ENCODE data around the gene TAF6L. TPM values are rescaled to one million over a fixed set of nuclear protein-coding genes. Genes with fewer than 3 reads are reported as not detected.

The TAF6L gene
- total and polyA plus RNA-seq, 9 of the 15 experiments (the other 6 are each of a cell fraction or from before 2014, with no cell fraction given): 0.04 to 45.5 (median 20.8) TPM

DNA sequence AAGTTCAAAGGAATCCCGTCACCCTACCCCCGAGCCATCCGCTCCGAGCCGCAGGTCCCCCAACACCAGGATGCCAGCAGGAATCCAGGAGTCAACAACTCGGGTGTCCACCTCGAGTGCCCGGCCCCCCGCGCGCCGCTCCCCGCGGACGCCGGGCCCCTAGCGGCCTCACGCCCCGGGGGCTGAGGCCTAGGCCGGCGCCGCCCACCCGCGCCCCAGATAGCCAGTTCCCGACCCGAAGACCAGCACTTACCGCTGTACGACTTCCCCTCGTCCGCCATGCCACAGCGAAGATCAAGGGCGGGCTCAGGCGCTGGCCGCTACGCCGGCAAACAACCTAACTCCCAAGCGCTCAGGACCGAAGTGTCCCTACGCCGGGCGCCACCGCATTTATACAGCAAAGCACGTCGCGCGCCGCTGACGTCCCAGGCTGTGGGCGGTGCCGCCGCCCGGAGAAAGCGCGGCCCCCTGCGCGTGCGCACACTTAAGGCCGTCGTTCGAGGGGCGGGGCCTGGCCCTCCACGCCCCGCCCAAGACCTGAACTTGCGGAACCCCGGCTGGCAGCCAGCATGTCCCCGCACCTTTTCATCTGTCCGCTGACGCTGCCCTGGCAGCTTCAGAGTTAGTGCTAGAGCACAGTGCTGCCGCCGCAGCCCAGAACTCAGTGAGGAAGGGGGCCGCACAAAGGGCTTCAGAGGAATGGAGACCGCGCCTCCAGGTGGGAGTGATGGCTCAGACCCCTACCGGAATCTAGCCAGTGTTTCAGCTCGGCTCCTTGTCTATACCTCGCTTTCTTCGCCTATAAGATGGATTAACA is 34.1 kb downstream of the TAF6L start, which contains the start of gene NXF1 (continued):
- TF ChIP-seq, protein P1, sequence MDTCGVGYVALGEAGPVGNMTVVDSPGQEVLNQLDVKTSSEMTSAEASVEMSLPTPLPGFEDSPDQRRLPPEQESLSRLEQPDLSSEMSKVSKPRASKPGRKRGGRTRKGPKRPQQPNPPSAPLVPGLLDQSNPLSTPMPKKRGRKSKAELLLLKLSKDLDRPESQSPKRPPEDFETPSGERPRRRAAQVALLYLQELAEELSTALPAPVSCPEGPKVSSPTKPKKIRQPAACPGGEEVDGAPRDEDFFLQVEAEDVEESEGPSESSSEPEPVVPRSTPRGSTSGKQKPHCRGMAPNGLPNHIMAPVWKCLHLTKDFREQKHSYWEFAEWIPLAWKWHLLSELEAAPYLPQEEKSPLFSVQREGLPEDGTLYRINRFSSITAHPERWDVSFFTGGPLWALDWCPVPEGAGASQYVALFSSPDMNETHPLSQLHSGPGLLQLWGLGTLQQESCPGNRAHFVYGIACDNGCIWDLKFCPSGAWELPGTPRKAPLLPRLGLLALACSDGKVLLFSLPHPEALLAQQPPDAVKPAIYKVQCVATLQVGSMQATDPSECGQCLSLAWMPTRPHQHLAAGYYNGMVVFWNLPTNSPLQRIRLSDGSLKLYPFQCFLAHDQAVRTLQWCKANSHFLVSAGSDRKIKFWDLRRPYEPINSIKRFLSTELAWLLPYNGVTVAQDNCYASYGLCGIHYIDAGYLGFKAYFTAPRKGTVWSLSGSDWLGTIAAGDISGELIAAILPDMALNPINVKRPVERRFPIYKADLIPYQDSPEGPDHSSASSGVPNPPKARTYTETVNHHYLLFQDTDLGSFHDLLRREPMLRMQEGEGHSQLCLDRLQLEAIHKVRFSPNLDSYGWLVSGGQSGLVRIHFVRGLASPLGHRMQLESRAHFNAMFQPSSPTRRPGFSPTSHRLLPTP (IDR thresholded peaks at IDR 0.05; ENCODE audit: borderline replicate concordance, extremely low read depth, insufficient read length): no peak
- TF ChIP-seq LEF1 (IDR thresholded peaks at IDR 0.05) (no peak), HDGF (IDR thresholded peaks at IDR 0.05) (no peak), ZNF217 (CRISPR knock-in tag; IDR thresholded peaks at IDR 0.05) (no peak), SMARCE1 (IDR thresholded peaks at IDR 0.05) (no peak), PYGO2 (tag; IDR thresholded peaks at IDR 0.05) (no peak), NKRF (IDR thresholded peaks at IDR 0.05; ENCODE audit: borderline replicate concordance) (peak; percentile 64; the same call in 1 of the 2 replicates), RFX5 (IDR thresholded peaks at IDR 0.05; ENCODE audit: low read depth, low read length) (no peak)
- TF ChIP-seq, protein P2, sequence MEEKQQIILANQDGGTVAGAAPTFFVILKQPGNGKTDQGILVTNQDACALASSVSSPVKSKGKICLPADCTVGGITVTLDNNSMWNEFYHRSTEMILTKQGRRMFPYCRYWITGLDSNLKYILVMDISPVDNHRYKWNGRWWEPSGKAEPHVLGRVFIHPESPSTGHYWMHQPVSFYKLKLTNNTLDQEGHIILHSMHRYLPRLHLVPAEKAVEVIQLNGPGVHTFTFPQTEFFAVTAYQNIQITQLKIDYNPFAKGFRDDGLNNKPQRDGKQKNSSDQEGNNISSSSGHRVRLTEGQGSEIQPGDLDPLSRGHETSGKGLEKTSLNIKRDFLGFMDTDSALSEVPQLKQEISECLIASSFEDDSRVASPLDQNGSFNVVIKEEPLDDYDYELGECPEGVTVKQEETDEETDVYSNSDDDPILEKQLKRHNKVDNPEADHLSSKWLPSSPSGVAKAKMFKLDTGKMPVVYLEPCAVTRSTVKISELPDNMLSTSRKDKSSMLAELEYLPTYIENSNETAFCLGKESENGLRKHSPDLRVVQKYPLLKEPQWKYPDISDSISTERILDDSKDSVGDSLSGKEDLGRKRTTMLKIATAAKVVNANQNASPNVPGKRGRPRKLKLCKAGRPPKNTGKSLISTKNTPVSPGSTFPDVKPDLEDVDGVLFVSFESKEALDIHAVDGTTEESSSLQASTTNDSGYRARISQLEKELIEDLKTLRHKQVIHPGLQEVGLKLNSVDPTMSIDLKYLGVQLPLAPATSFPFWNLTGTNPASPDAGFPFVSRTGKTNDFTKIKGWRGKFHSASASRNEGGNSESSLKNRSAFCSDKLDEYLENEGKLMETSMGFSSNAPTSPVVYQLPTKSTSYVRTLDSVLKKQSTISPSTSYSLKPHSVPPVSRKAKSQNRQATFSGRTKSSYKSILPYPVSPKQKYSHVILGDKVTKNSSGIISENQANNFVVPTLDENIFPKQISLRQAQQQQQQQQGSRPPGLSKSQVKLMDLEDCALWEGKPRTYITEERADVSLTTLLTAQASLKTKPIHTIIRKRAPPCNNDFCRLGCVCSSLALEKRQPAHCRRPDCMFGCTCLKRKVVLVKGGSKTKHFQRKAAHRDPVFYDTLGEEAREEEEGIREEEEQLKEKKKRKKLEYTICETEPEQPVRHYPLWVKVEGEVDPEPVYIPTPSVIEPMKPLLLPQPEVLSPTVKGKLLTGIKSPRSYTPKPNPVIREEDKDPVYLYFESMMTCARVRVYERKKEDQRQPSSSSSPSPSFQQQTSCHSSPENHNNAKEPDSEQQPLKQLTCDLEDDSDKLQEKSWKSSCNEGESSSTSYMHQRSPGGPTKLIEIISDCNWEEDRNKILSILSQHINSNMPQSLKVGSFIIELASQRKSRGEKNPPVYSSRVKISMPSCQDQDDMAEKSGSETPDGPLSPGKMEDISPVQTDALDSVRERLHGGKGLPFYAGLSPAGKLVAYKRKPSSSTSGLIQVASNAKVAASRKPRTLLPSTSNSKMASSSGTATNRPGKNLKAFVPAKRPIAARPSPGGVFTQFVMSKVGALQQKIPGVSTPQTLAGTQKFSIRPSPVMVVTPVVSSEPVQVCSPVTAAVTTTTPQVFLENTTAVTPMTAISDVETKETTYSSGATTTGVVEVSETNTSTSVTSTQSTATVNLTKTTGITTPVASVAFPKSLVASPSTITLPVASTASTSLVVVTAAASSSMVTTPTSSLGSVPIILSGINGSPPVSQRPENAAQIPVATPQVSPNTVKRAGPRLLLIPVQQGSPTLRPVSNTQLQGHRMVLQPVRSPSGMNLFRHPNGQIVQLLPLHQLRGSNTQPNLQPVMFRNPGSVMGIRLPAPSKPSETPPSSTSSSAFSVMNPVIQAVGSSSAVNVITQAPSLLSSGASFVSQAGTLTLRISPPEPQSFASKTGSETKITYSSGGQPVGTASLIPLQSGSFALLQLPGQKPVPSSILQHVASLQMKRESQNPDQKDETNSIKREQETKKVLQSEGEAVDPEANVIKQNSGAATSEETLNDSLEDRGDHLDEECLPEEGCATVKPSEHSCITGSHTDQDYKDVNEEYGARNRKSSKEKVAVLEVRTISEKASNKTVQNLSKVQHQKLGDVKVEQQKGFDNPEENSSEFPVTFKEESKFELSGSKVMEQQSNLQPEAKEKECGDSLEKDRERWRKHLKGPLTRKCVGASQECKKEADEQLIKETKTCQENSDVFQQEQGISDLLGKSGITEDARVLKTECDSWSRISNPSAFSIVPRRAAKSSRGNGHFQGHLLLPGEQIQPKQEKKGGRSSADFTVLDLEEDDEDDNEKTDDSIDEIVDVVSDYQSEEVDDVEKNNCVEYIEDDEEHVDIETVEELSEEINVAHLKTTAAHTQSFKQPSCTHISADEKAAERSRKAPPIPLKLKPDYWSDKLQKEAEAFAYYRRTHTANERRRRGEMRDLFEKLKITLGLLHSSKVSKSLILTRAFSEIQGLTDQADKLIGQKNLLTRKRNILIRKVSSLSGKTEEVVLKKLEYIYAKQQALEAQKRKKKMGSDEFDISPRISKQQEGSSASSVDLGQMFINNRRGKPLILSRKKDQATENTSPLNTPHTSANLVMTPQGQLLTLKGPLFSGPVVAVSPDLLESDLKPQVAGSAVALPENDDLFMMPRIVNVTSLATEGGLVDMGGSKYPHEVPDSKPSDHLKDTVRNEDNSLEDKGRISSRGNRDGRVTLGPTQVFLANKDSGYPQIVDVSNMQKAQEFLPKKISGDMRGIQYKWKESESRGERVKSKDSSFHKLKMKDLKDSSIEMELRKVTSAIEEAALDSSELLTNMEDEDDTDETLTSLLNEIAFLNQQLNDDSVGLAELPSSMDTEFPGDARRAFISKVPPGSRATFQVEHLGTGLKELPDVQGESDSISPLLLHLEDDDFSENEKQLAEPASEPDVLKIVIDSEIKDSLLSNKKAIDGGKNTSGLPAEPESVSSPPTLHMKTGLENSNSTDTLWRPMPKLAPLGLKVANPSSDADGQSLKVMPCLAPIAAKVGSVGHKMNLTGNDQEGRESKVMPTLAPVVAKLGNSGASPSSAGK (IDR thresholded peaks at IDR 0.05): no peak
